Measurements from ENCODE around the gene EN2.

EN2 gene

GRCh38 chr7:155466814-155467733 is 9.1 kb downstream of the EN2 start:
- peaks cover 22% of the 10 kb centered on the region for H3K4me1 ChIP-seq (ENCODE audit: control insufficient read depth, insufficient read depth, low read length)
- peaks cover 100% of the 10 kb centered on the region for H3K27me3 ChIP-seq (ENCODE audit: control insufficient read depth, insufficient read depth, low read length)
- no peak overlapping the region for H3K9ac ChIP-seq (ENCODE audit: low read depth, low read length)
- H3K4me3 ChIP-seq (ENCODE audit: low read depth, low read length): peak overlapping the region; percentile 28; the same call in 1 of the 2 replicates
- H3K27ac ChIP-seq (ENCODE audit: low read depth, low read length): no peak overlapping the region
- H3K9me3 ChIP-seq (ENCODE audit: control insufficient read depth, insufficient read depth, low read length): no peaks in the 10 kb centered on the region
- no peaks in the 10 kb centered on the region for H3K36me3 ChIP-seq (ENCODE audit: control insufficient read depth, insufficient read depth, low read length)

DNA sequence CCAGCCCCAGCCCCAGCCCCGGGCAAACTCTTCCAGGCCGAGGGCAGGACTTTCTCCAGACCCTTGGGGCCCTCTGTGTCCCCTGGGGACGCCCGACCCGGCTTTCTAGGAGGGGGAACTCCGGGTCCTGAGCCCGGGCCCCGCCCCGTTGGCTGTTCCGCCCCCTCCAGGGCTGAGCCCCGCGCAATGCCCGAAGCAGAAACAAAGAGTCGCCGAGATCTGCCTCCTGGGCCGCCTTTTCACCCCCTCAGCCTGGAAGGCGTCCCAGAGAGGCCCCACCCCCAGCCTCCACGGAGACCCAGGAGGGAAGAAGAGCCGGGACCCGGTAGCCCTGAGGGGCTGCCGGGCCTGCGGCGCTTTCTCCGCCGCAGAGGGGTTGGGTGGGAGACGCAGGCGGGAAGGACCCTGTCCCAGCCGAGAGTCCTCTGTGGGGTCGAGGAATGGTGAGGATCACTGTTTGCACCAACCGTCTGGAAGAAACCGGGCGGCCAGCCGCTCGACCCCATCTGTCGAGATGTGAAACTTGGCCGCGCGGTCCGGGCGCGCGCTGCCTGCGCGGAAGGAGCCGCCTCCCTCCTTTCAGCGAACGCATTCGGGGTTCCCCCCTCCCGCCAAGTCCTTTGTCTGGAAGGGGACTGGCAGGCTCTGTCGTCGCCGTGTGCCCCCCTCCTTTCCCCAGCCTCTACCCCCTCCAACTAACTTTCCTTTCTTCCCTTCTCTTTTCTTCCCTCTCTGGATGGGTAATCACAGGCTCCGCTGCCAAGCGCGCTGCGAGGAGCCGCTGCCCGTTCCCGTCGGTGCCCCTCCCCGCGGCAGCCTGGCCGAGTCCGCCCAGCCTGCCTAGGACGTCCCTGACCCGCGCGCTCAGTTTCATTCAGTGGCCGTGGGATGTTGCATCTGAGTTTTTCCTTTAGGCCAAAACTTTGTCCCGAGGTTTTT is 10.2 kb downstream of the EN2 start:
- no peaks in the 10 kb centered on the region for H3K36me3 ChIP-seq (ENCODE audit: control insufficient read depth, insufficient read depth, low read length)
- no peak overlapping the region for H3K27ac ChIP-seq (ENCODE audit: low read depth, low read length)
- H3K27me3 ChIP-seq (ENCODE audit: control insufficient read depth, insufficient read depth, low read length): peaks cover 100% of the 10 kb centered on the region
- no peaks in the 10 kb centered on the region for H3K9me3 ChIP-seq (ENCODE audit: control insufficient read depth, insufficient read depth, low read length)
- H3K4me1 ChIP-seq (ENCODE audit: control insufficient read depth, insufficient read depth, low read length): peaks cover 32% of the 10 kb centered on the region
- peak overlapping the region; percentile 32; the same call in 1 of the 2 replicates for H3K4me3 ChIP-seq (ENCODE audit: low read depth, low read length)
- no peak overlapping the region for H3K9ac ChIP-seq (ENCODE audit: low read depth, low read length)

GRCh38 chr7:155468785-155469148 is 10.8 kb downstream of the EN2 start:
- Histone ChIP-seq H3K4me1 (ENCODE audit: control insufficient read depth, insufficient read depth, low read length) (peaks cover 32% of the 10 kb centered on the region), H3K9ac (ENCODE audit: low read depth, low read length) (no peak overlapping the region), H3K4me3 (ENCODE audit: low read depth, low read length) (no peak overlapping the region), H3K27ac (ENCODE audit: low read depth, low read length) (no peak overlapping the region), H3K9me3 (ENCODE audit: control insufficient read depth, insufficient read depth, low read length) (no peaks in the 10 kb centered on the region), H3K27me3 (ENCODE audit: control insufficient read depth, insufficient read depth, low read length) (peaks cover 100% of the 10 kb centered on the region), H3K36me3 (ENCODE audit: control insufficient read depth, insufficient read depth, low read length) (no peaks in the 10 kb centered on the region)

DNA sequence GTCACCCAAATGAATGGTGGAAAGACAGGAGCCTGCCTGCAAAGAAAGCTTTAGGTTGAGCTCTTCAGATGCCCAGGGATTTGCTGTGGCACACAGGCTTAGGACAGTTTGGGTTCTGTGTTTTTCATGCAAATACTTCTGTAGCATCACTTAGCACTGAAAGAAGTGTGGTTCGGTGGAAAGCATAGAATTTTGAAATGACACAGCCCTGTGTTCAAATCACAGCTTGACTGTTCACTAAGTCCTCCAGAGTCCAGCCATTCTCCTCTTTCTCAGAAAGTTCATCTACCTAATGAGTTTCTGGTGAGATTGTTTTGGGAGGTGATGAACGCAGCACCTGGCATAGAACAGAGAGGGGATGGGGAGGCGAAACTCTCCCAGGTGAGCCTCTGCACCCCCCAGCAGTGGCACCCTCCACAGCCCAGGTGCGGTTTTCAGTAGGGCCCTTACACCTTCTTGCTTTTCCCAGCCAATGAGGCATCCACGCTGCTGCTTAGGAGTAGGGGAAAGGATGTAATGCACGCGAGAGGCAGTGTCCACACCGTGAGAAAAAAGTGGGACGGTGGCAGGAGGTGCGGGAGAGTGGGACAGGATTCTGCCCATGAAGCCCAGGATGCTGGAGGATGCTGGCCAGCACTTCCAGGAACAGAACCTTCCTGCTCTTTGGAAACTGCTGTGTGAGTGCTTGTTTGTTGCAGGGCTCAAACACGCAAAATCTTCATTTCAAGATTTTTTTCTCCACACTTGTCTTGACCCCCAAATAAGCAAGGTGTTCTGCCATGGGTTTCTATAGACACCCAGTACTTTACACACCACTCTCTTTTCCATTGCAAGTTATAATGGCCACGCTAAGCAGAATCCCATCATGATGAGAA is 11.6 kb downstream of the EN2 start:
- H3K4me1 ChIP-seq (ENCODE audit: control insufficient read depth, insufficient read depth, low read length): peaks cover 32% of the 10 kb centered on the region
- no peak overlapping the region for H3K4me3 ChIP-seq (ENCODE audit: low read depth, low read length)
- no peaks in the 10 kb centered on the region for H3K36me3 ChIP-seq (ENCODE audit: control insufficient read depth, insufficient read depth, low read length)
- no peak overlapping the region for H3K27ac ChIP-seq (ENCODE audit: low read depth, low read length)
- no peak overlapping the region for H3K9ac ChIP-seq (ENCODE audit: low read depth, low read length)
- H3K27me3 ChIP-seq (ENCODE audit: control insufficient read depth, insufficient read depth, low read length): peaks cover 100% of the 10 kb centered on the region
- H3K9me3 ChIP-seq (ENCODE audit: control insufficient read depth, insufficient read depth, low read length): no peaks in the 10 kb centered on the region

GRCh38 chr7:155470186-155470487 is 12.2 kb downstream of the EN2 start:
- no peaks in the 10 kb centered on the region for H3K9me3 ChIP-seq (ENCODE audit: control insufficient read depth, insufficient read depth, low read length)
- no peak overlapping the region for H3K9ac ChIP-seq (ENCODE audit: low read depth, low read length)
- peaks cover 32% of the 10 kb centered on the region for H3K4me1 ChIP-seq (ENCODE audit: control insufficient read depth, insufficient read depth, low read length)
- no peak overlapping the region for H3K27ac ChIP-seq (ENCODE audit: low read depth, low read length)
- peaks cover 100% of the 10 kb centered on the region for H3K27me3 ChIP-seq (ENCODE audit: control insufficient read depth, insufficient read depth, low read length)
- H3K36me3 ChIP-seq (ENCODE audit: control insufficient read depth, insufficient read depth, low read length): no peaks in the 10 kb centered on the region
- no peak overlapping the region for H3K4me3 ChIP-seq (ENCODE audit: low read depth, low read length)

GRCh38 chr7:155470686-155471638 is 13.0 kb downstream of the EN2 start:
- Histone ChIP-seq H3K4me1 (ENCODE audit: control insufficient read depth, insufficient read depth, low read length) (peaks cover 32% of the 10 kb centered on the region), H3K9me3 (ENCODE audit: control insufficient read depth, insufficient read depth, low read length) (no peaks in the 10 kb centered on the region), H3K9ac (ENCODE audit: low read depth, low read length) (no peak overlapping the region), H3K27ac (ENCODE audit: low read depth, low read length) (no peak overlapping the region), H3K4me3 (ENCODE audit: low read depth, low read length) (no peak overlapping the region), H3K36me3 (ENCODE audit: control insufficient read depth, insufficient read depth, low read length) (no peaks in the 10 kb centered on the region), H3K27me3 (ENCODE audit: control insufficient read depth, insufficient read depth, low read length) (peaks cover 100% of the 10 kb centered on the region)

GRCh38 chr7:155471718-155472117 is 13.8 kb downstream of the EN2 start:
- Histone ChIP-seq H3K9ac (ENCODE audit: low read depth, low read length) (no peak overlapping the region), H3K27ac (ENCODE audit: low read depth, low read length) (no peak overlapping the region), H3K9me3 (ENCODE audit: control insufficient read depth, insufficient read depth, low read length) (no peaks in the 10 kb centered on the region), H3K4me1 (ENCODE audit: control insufficient read depth, insufficient read depth, low read length) (peaks cover 29% of the 10 kb centered on the region), H3K27me3 (ENCODE audit: control insufficient read depth, insufficient read depth, low read length) (peaks cover 100% of the 10 kb centered on the region), H3K36me3 (ENCODE audit: control insufficient read depth, insufficient read depth, low read length) (no peaks in the 10 kb centered on the region), H3K4me3 (ENCODE audit: low read depth, low read length) (no peak overlapping the region)

DNA sequence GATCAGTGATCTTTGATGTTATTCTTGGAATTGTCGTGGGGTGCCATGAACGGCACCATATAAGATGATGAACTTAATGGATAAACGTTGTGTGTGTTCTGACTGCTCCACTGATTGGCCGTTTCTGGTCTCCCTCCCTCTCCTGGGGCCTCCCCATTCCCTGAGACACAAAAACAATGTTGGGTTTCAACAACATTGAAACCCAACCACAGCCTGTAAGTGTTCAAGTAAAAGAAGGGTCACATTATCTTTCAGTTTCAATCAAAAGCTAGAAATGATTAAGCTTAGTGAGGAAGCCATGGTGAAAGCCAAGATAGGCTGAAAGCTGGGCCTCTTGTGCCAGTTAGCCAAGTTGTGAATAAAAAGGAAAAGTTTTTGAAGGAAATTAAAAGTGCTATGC is 19.5 kb downstream of the EN2 start:
- Histone ChIP-seq H3K27me3 (ENCODE audit: control insufficient read depth, insufficient read depth, low read length) (peaks cover 75% of the 10 kb centered on the region), H3K4me1 (ENCODE audit: control insufficient read depth, insufficient read depth, low read length) (peaks cover 7% of the 10 kb centered on the region)

GRCh38 chr7:155481764-155482163 is 23.8 kb downstream of the EN2 start:
- peaks cover 8% of the 10 kb centered on the region for H3K4me1 ChIP-seq (ENCODE audit: control insufficient read depth, insufficient read depth, low read length)
- H3K27me3 ChIP-seq (ENCODE audit: control insufficient read depth, insufficient read depth, low read length): peaks cover 65% of the 10 kb centered on the region
- H3K9ac ChIP-seq (ENCODE audit: low read depth, low read length): no peak overlapping the region
- no peak overlapping the region for H3K27ac ChIP-seq (ENCODE audit: low read depth, low read length)
- no peak overlapping the region for H3K4me3 ChIP-seq (ENCODE audit: low read depth, low read length)
- no peaks in the 10 kb centered on the region for H3K9me3 ChIP-seq (ENCODE audit: control insufficient read depth, insufficient read depth, low read length)
- no peaks in the 10 kb centered on the region for H3K36me3 ChIP-seq (ENCODE audit: control insufficient read depth, insufficient read depth, low read length)

More for the DNA sequence above, 19.5 kb downstream of the EN2 start:
- H3K36me3 ChIP-seq (ENCODE audit: control insufficient read depth, insufficient read depth, low read length): no peaks in the 10 kb centered on the region
- H3K9me3 ChIP-seq (ENCODE audit: control insufficient read depth, insufficient read depth, low read length): no peaks in the 10 kb centered on the region
- no peak overlapping the region for H3K4me3 ChIP-seq (ENCODE audit: low read depth, low read length)
- no peak overlapping the region for H3K9ac ChIP-seq (ENCODE audit: low read depth, low read length)
- H3K27ac ChIP-seq (ENCODE audit: low read depth, low read length): no peak overlapping the region

All from HUES48 (cell line).